HAP-1 (cell line): ENCODE data around the gene TTC1.

ENCODE experiments used
- DNase-seq, 2 experiments: peaks; one replicate each; pipeline ENCODE4 v3.0.0-alpha.2; 2016 to 2020; ENCODE audit warnings: low spot score in 2 of 2
- H3K27me3 ChIP-seq: fragments of 250-450 bp; sonication (Bioruptor Pico); 2 replicates; pipeline ENCODE4 v1.5.1; 2020; ENCODE audit warnings: low read depth, mild to moderate bottlenecking, moderate library complexity
- H3K36me3 ChIP-seq: fragments of 250-450 bp; sonication (Bioruptor Pico); replicated peaks from 2 replicates; pipeline ENCODE4 v1.5.1; 2020; ENCODE audit warnings: mild to moderate bottlenecking
- H3K4me1 ChIP-seq: fragments of 250-450 bp; sonication (Bioruptor Pico); 2 replicates; pipeline ENCODE4 v1.5.1; 2020; ENCODE audit warnings: mild to moderate bottlenecking
- H3K4me3 ChIP-seq: fragments of 250-450 bp; sonication (Bioruptor Pico); 2 replicates; pipeline ENCODE4 v1.5.1; 2020; ENCODE audit warnings: mild to moderate bottlenecking, moderate library complexity
- H3K9me3 ChIP-seq: fragments of 250-450 bp; sonication (Bioruptor Pico); 2 replicates; pipeline ENCODE4 v1.5.1; 2020; ENCODE audit warnings: mild to moderate bottlenecking, moderate library complexity
- in situ Hi-C: fragments of 300-500 bp; cut with MboI; formaldehyde crosslinking; loops from 3 replicates; pipeline ENCODE4 v1.14.3; 2020; ENCODE audit warnings: low sequenced_read_pairs, inconsistent platforms, mixed read lengths

Gene TTC1

DNA sequence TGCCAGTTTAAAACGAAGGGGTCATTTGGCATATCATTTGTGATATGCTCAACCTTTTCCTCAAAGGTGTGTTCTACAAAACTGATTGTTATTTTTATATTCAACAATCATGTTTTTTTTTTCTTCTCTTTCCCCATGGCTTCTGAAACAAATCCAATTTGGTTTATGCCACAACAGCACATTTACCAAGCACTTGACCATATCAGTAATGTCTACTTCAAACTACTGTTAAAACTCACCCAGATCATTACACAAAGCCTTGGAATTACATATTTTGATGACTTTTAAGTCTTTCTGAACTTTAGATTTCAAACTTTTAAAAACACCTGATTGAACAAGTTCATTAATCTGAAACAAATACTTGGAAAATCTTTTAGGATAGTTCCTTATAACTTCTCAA is 81.1 kb downstream of the TTC1 start:
- in situ Hi-C loops: no loop called here
- Histone ChIP-seq H3K4me3 (no peak overlapping the region), H3K4me1 (no peaks in the 10 kb centered on the region), H3K36me3 (peaks cover 10% of the 10 kb centered on the region), H3K9me3 (no peaks in the 10 kb centered on the region), H3K27me3 (no peaks in the 10 kb centered on the region)
- DNase-seq: no peak

DNA sequence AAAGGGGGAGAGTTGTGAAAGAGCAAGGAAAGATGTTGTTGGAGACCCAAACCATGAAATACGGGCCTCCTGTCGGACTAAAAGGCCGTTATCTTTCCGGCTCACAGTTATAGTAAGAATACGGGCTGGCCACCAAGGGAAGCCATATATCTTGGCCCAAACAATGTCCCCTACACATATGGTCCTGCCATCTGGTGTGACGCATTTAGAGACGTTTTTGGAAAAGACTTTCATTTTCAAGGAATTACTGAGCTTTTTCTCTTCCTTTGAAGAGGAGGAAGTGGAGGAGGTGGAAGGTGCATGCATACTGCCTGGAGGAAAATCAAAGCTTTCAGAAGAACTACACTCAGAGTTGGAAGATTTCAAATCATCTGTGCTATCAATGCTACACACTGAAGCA is 83.6 kb downstream of the TTC1 start:
- Histone ChIP-seq H3K4me1 (no peaks in the 10 kb centered on the region), H3K36me3 (peaks cover 10% of the 10 kb centered on the region), H3K9me3 (no peaks in the 10 kb centered on the region), H3K4me3 (no peak overlapping the region), H3K27me3 (no peaks in the 10 kb centered on the region)
- no peak for DNase-seq
- in situ Hi-C loops: no loop called here

DNA sequence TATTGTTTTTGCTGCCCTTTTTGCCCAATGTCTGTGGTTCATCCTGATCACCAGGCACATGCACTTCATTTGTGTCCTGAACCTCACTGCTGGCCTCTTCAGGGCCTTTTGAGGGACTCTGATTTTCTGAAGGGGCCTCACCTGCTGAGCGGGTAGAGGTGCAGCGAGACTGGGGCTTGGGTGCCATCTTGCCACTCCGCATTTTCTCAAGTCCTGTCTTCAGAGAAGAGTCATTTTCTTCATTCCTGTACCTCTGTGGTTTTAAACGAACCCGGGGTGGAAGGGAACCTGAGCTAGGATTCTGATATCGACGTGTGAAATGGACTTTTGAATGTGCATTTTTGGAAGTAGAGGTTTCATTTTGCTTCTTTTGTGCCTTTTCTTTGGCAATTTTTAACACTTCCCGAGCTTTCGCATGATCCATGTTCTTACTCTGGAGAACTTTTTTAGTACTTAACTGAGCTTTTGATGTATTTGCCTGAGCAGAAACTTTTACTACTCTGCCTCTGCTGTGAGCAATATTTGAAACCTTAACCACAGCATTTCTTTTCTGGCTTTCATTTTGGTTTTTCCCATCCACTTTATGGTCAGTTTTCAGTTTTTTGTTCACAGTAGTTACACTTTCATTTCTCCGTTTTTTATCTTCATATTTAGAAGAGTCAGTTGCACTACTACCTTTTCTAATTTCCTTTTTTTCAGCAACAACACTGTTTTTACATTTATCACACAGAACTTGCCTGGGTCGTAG is 84.2 kb downstream of the TTC1 start:
- H3K4me3 ChIP-seq: no peak overlapping the region
- H3K9me3 ChIP-seq: no peaks in the 10 kb centered on the region
- H3K36me3 ChIP-seq: peaks cover 15% of the 10 kb centered on the region
- no peaks in the 10 kb centered on the region for H3K27me3 ChIP-seq
- in situ Hi-C loops: no loop called here
- DNase-seq: no peak
- no peaks in the 10 kb centered on the region for H3K4me1 ChIP-seq

DNA sequence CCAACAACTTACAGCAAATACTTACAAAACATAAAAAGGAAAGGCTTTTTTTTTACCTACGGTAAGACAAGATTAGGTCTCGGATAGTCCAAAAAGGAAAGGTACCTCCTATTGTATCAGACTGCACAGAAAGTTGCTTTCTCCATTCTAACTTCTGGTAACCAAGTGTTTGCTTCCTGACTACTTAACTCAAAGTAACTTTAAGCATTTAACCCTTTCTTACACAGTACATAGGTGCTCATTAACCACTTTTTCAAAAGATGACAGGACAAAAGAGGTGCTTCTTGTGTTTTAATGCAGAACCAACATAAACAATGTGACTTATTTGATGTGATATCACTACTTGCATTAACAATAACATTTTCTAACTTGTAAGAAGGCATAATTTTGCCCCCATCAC is 87.2 kb downstream of the TTC1 start:
- Histone ChIP-seq H3K9me3 (no peaks in the 10 kb centered on the region), H3K4me1 (no peaks in the 10 kb centered on the region), H3K36me3 (peaks cover 15% of the 10 kb centered on the region), H3K27me3 (no peaks in the 10 kb centered on the region), H3K4me3 (no peak overlapping the region)
- DNase-seq: no peak
- in situ Hi-C loops: no loop called here

DNA sequence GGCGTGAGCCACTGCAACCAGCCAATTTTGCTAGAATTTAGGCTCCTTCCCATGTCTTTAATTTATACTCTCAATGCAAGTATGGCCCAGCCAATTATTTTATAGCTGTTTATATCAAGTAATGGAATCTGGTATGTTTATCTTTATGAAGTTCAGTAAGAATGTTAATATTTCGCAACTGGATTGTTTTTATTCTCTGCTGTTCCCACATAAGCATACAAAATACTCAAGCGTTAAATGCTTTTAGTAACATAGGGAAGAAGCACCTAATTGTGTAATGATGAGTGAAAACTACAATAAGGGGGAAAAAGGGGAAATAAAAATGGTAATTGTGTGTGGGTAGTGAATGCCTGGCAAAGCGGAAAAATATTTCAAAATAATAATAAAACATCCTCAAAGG is 89.1 kb downstream of the TTC1 start:
- H3K4me1 ChIP-seq: no peaks in the 10 kb centered on the region
- H3K27me3 ChIP-seq: no peaks in the 10 kb centered on the region
- no peak overlapping the region for H3K4me3 ChIP-seq
- in situ Hi-C loops: no loop called here
- H3K36me3 ChIP-seq: peaks cover 12% of the 10 kb centered on the region
- no peak for DNase-seq
- H3K9me3 ChIP-seq: no peaks in the 10 kb centered on the region

DNA sequence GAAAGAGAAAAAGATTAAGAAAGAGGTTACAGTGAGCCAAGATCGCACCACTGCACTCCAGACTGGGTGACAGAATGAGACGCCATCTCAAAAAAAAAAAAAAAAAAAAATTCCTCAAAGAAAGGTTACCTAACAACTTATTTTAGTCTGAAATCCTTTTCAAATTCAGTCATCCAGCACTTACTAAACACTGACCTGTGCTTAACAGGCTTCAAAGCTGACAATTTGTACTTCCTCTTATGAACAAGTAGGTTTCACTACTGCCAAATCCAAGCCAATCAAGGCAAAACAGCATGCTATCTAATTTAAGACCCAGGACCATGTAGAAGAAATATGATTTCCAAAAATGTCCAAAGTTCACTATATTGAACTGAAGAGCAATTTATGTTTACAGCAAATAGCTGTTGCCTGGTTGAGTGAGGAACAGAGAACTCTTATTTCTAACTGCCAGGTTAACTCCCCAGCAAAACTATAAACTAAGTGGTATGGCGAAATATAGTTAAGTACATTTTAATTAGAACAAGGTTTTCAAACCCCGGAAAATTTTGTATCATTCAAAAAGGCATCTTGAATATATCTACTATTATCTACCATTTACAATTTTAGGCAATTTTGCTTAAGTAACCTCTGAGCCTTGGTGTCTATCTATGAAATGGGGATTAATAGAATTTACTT is 96.9 kb downstream of the TTC1 start:
- no peaks in the 10 kb centered on the region for H3K9me3 ChIP-seq
- H3K27me3 ChIP-seq: no peaks in the 10 kb centered on the region
- no peaks in the 10 kb centered on the region for H3K4me1 ChIP-seq
- DNase-seq: no peak
- H3K36me3 ChIP-seq: peaks cover 6% of the 10 kb centered on the region
- H3K4me3 ChIP-seq: no peak overlapping the region
- in situ Hi-C loops: no loop called here

DNA sequence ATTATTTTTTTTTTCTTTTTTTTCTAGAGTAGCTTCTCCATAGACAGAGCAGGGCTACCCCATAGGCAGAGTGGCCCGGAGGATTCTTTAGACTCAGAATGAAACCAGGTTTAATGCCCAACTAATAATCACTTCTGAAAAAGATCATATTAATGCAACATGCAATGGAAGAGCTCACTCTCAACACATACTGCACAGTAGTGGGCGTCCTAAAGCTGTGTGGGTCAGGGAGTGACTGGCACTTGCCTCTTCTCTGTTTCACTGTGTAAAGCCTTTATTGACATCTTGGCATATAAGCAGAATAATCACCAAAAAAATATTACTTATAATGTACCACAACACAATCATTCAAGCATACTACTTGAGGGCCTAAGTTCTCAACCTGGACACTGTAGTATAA is 99.2 kb downstream of the TTC1 start:
- Histone ChIP-seq H3K27me3 (no peaks in the 10 kb centered on the region), H3K9me3 (no peaks in the 10 kb centered on the region), H3K4me3 (no peak overlapping the region), H3K36me3 (peaks cover 16% of the 10 kb centered on the region), H3K4me1 (no peaks in the 10 kb centered on the region)
- DNase-seq: no peak
- in situ Hi-C loops: no loop called here
